GM12878 (cell line): ENCODE results near the gene CRAMP1. TPM values are rescaled to one million over a fixed set of nuclear protein-coding genes. Genes with fewer than 3 reads are reported as not detected.

Source experiments
- ATAC-seq: fragments of 200-7000 bp; cut with Tn5 transposase; 3 replicates; pipeline ENCODE4 v1.9.1; 2020; ENCODE audit warnings: mild to moderate bottlenecking, moderate library complexity
- BruUV-seq: library from RNA; stranded (reverse); fragments of 400-500 nt; replicated peaks from 2 replicates; lab custom pipeline; 2021; lab: Mats Ljungman, UMichigan
- CTCF ChIA-PET: fragments of 300-600 bp; sonication (Branson Sonifier 250); formaldehyde crosslinking; extraction: SDS; loops from one replicate; lab custom pipeline; 2021; ENCODE audit warnings: inconsistent platforms; lab: Yijun Ruan, JAX
- POLR2A ChIA-PET: fragments of 350-600 bp; formaldehyde crosslinking; extraction: SDS; loops from one replicate; lab custom pipeline; 2021; ENCODE audit warnings: inconsistent platforms; lab: Charles Lee
- RAD21 ChIA-PET: fragments of 300-600 bp; sonication (Branson Sonifier 250); formaldehyde crosslinking; loops from one replicate; lab custom pipeline; 2023; ENCODE audit warnings: antibody characterized with exemption; ENCODE audit not compliant: unreplicated experiment; lab: Charles Lee
- SMC1A ChIA-PET: fragments of 300-600 bp; sonication (Branson Sonifier 250); formaldehyde crosslinking; loops from one replicate; lab custom pipeline; 2023; ENCODE audit not compliant: unreplicated experiment, uncharacterized antibody; lab: Charles Lee
- DNase-seq: peaks from one replicate; pipeline ENCODE4 v3.0.0-alpha.2; 2011; ENCODE audit warnings: low read depth, low spot score
- FAIRE-seq: peaks from 3 replicates; lab custom pipeline; 2011; peaks lifted over from hg19 to GRCh38; lab: Jason Lieb, UNC
- H2AFZ ChIP-seq: 2 replicates; pipeline ENCODE4 v1.6.0; 2011; ENCODE audit warnings: low read depth, low read length, control low read depth; ENCODE audit not compliant: control insufficient read depth
- H3K27ac ChIP-seq: 2 replicates; pipeline ENCODE4 v1.5.1; 2011; ENCODE audit warnings: control low read depth; ENCODE audit not compliant: control insufficient read depth, insufficient read depth
- H3K27me3 ChIP-seq, 2 experiments: replicated peaks in 1 of 2; 2 replicates each; pipeline versions ENCODE4 v1.6.0 to v1.6.1; 2011; ENCODE audit warnings: low read length in 1 of 2; ENCODE audit not compliant: control insufficient read depth in 2 of 2, insufficient read depth in 2 of 2
- H3K36me3 ChIP-seq, 2 experiments: 2 replicates each; pipeline ENCODE4 v1.5.1; 2011; ENCODE audit warnings: low read length in 1 of 2; ENCODE audit not compliant: control insufficient read depth in 2 of 2, insufficient read depth in 2 of 2
- H3K4me1 ChIP-seq: 2 replicates; pipeline ENCODE4 v1.6.1; 2011; ENCODE audit warnings: mild to moderate bottlenecking, low read length, moderate library complexity, mixed read lengths; ENCODE audit not compliant: control insufficient read depth, insufficient read depth
- H3K4me2 ChIP-seq: 2 replicates; pipeline ENCODE4 v1.6.0; 2011; ENCODE audit warnings: control low read depth; ENCODE audit not compliant: control insufficient read depth, insufficient read depth
- H3K4me3 ChIP-seq: fragments of 200-600 bp; sonication (generic); 2 replicates; pipeline ENCODE4 v1.5.1; 2016
- H3K79me2 ChIP-seq: 2 replicates; pipeline ENCODE4 v1.6.0; 2011; ENCODE audit warnings: low read length; ENCODE audit not compliant: control insufficient read depth, insufficient read depth
- H3K9ac ChIP-seq: 2 replicates; pipeline ENCODE4 v1.8.0; 2011; ENCODE audit warnings: low read length, control low read depth, mixed read lengths; ENCODE audit not compliant: control insufficient read depth, insufficient read depth
- H3K9me3 ChIP-seq: replicated peaks from 3 replicates; pipeline ENCODE4 v1.5.1; 2011; ENCODE audit warnings: mild to moderate bottlenecking, low read length; ENCODE audit not compliant: control insufficient read depth, insufficient read depth
- H4K20me1 ChIP-seq: 2 replicates; pipeline ENCODE4 v1.6.0; 2011; ENCODE audit not compliant: control insufficient read depth, insufficient read depth
- E2F8 ChIP-seq: fragments of 450-650 bp; IDR thresholded peaks from 2 replicates; pipeline ENCODE4 v1.6.1; 2018; ENCODE audit warnings: mild to moderate bottlenecking, low read depth, moderate library complexity; ENCODE audit not compliant: partially characterized antibody
- IKZF1 ChIP-seq: fragments of 450-650 bp; conservative IDR thresholded peaks from 2 replicates; pipeline ENCODE4 v1.6.1; 2017; ENCODE audit warnings: antibody characterized with exemption, mild to moderate bottlenecking
- IRF5 ChIP-seq: fragments of 450-650 bp; IDR thresholded peaks from 2 replicates; pipeline ENCODE4 v1.6.1; 2017; ENCODE audit warnings: borderline replicate concordance
- MEF2B ChIP-seq: fragments of 450-650 bp; IDR thresholded peaks from 2 replicates; pipeline ENCODE4 v1.6.1; 2018; ENCODE audit warnings: mild to moderate bottlenecking, moderate library complexity; ENCODE audit not compliant: partially characterized antibody, poor library complexity, severe bottlenecking
- PBX3 ChIP-seq: IDR thresholded peaks from 2 replicates; pipeline ENCODE4 v1.6.1; 2011; ENCODE audit warnings: mild to moderate bottlenecking, low read depth, low read length, moderate library complexity; ENCODE audit not compliant: insufficient replicate concordance
- POU2F2 ChIP-seq: IDR thresholded peaks from 3 replicates; pipeline ENCODE4 v1.6.1; 2011; ENCODE audit warnings: low read depth, mild to moderate bottlenecking, low read length, borderline replicate concordance
- SP1 ChIP-seq: IDR thresholded peaks from one replicate; pipeline ENCODE4 v1.6.1; 2011; ENCODE audit warnings: low read depth, low read length
- ZBTB4 ChIP-seq: fragments of 450-650 bp; formaldehyde crosslinking; IDR thresholded peaks from 2 replicates; pipeline ENCODE4 v1.4.0; 2022; ENCODE audit warnings: mild to moderate bottlenecking, moderate library complexity
- WGBS: methylation state at CpG from one replicate; pipeline ENCODE4 v1.1.6; 2016; ENCODE audit warnings: low lambda C conversion rate; ENCODE audit not compliant: insufficient replicate concordance, insufficient coverage; ENCODE audit errors: missing lambda C conversion rate; 5-methylcytosine and 5-hydroxymethylcytosine counted together
- in situ Hi-C: fragments of 300-500 bp; cut with MboI; formaldehyde crosslinking; loops from 9 replicates; pipeline ENCODE4 v1.14.3; 2018; ENCODE audit warnings: mixed read lengths
- intact Hi-C: fragments of 100-400 bp; cut with micrococcal nuclease; formaldehyde crosslinking; loops from one replicate; pipeline ENCODE4 v1.14.2; 2022; ENCODE audit not compliant: unreplicated experiment
- polyA plus RNA-seq, 11 experiments: library from polyadenylated mRNA; depleted of rRNA in 4 of 11; unstranded in 6 of 11; stranded (reverse) in 5 of 11; fragments of >200 nt; fragmentation: Nextera tagmentation in 4 of 11; fragmentation: Illumina TruSeq in 1 of 11; extraction: Ambion mirVana in 4 of 11; extraction: Trizol in 1 of 11; gene quantifications; 1 replicate in 1 of 11; 2 replicates in 10 of 11; pipeline versions ENCODE4 v1.2.1 to v1.2.3, GENCODE V29; 2011 to 2016; ENCODE audit warnings: inconsistent platforms in 2 of 11, missing spikeins in 2 of 11, low read depth in 1 of 11
- total RNA-seq, 4 experiments: library from RNA; depleted of rRNA in 3 of 4; stranded (reverse); fragments of >200 nt in 3 of 4; fragmentation: Illumina TruSeq in 1 of 4; extraction: Trizol in 1 of 4; gene quantifications; 2 replicates each; pipeline versions ENCODE4 v1.2.1 to v1.2.3, GENCODE V29; 2013 to 2021

CRAMP1 gene
- total and polyA plus RNA-seq, 10 of the 15 experiments (the other 5 are each of a cell fraction or from before 2014, with no cell fraction given): 0.37 to 9.8 (median 3.9) TPM

- H3K36me3 ChIP-seq: peaks cover 8 to 20% of the 10 kb centered on the region in 2 experiments; a peak in 3 of 4 replicates
- RAD21 ChIA-PET: no interaction called here
- no peak overlapping the region for H2AFZ ChIP-seq
- no peaks in the 10 kb centered on the region for H3K4me1 ChIP-seq
- intact Hi-C loops (no loop called here), in situ Hi-C loops (no loop called here)
- WGBS: 88% methylated on average over 7 of the region's 7 CpGs
- CTCF ChIA-PET: no interaction called here
- H3K4me2 ChIP-seq: no peak overlapping the region
- H3K27ac ChIP-seq: no peak overlapping the region
- no peaks in the 10 kb centered on the region for H3K27me3 ChIP-seq
- TF ChIP-seq PBX3: no peak
- TF ChIP-seq POU2F2: no peak
- TF ChIP-seq SP1: no peak
- no peak for TF ChIP-seq ZBTB4 (CRISPR knock-in tag)
- no peak for TF ChIP-seq MEF2B
- TF ChIP-seq IRF5: no peak
- no peak for TF ChIP-seq IKZF1
- TF ChIP-seq E2F8: no peak
- SMC1A ChIA-PET: no interaction called here
- no peaks in the 10 kb centered on the region for H3K9me3 ChIP-seq
- no peak overlapping the region for H3K9ac ChIP-seq
- H3K4me3 ChIP-seq: no peak overlapping the region
- BruUV-seq: no TSS peak
- ATAC-seq (no peak), FAIRE-seq (no peak), DNase-seq (no peak)
- H3K79me2 ChIP-seq: peaks cover 10% of the 10 kb centered on the region
- POLR2A ChIA-PET: no interaction called here
- no peaks in the 10 kb centered on the region for H4K20me1 ChIP-seq
Measured at GRCh38 chr16:1674306-1674705, 62.1 kb downstream of the CRAMP1 start.
